ENCODE results near the gene LAMA2.
A peak's percentile ranks its signal among the peaks of the same experiment; 100 is the strongest.

The LAMA2 gene

DNA sequence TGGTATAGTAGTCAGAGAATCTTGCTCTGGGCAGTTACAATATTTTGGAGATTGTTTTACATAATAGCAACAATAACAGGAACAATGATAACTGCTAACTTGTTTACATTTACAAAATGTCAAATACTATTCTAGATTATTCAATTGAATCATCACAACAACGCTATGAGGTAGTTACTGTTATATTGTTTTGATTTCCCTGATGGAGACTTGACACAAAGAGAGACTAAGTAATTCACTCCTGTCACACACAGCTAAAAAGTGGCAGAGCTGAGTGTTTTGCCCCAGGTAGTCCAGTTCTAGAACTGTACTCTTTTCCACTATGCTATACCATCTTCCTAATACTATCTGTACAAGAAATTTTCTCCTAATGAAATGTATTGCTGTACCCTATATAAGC is 356.1 kb downstream of the LAMA2 start:
- H3K27me3 ChIP-seq (ENCODE audit: insufficient read depth, insufficient read length): no peaks in the 10 kb centered on the region
- no peak overlapping the region for H3K4me3 ChIP-seq (ENCODE audit: insufficient read length, low read depth)
- TF ChIP-seq SUZ12 (IDR thresholded peaks at IDR 0.05; ENCODE audit: extremely low read depth, insufficient read depth, insufficient read length) (no peak), YY1 (IDR thresholded peaks at IDR 0.05; ENCODE audit: insufficient read depth, insufficient read length) (no peak), ZNF274 (IDR thresholded peaks at IDR 0.05; ENCODE audit: low read depth, low read length) (no peak)
- no peaks in the 10 kb centered on the region for H3K36me3 ChIP-seq (ENCODE audit: insufficient read depth, insufficient read length, low read length)
- H3K4me1 ChIP-seq (ENCODE audit: insufficient read depth, insufficient read length): no peaks in the 10 kb centered on the region
- H3K9me3 ChIP-seq (ENCODE audit: insufficient read depth, low read length): no peaks in the 10 kb centered on the region; the same call in 1 of the 2 replicates
- H3K9ac ChIP-seq (ENCODE audit: insufficient read length, low read depth): no peak overlapping the region
- DNase-seq (ENCODE audit: low read depth, low spot score): no peak

DNA sequence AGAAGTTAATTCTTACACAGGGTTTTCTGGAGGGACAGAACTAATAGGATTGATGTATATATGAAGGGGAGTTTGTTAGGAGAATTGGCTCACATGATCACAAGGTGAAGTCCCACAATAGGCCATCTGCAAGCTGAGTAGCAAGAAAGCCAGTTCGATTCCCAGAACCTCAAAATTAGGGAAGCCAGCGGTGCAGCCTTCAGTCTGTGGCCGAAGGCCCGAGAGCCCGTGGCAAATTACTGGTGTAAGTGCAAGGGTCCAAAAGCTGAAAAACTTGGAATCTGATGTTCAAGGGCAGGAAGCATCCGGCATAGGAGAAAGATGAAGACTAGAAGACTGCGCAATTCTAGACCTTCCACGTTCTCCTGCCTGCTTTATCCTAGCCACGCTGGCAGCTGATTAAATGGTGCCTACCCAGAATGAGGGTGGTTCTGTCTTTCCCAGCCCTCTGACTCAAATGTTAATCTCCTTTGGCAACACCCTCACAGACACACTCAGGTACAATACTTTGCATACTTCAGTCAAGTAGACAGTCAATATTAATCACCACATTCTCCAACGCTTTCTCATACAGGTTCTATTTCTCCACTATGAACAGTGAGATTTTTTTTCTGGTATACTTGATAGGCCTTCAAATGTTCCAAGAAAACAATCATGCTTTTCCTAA is 357.0 kb downstream of the LAMA2 start:
- Histone ChIP-seq H3K9me3 (ENCODE audit: insufficient read depth, low read length) (no peaks in the 10 kb centered on the region; the same call in 1 of the 2 replicates), H3K4me3 (ENCODE audit: insufficient read length, low read depth) (no peak overlapping the region), H3K27me3 (ENCODE audit: insufficient read depth, insufficient read length) (no peaks in the 10 kb centered on the region), H3K4me1 (ENCODE audit: insufficient read depth, insufficient read length) (no peaks in the 10 kb centered on the region), H3K9ac (ENCODE audit: insufficient read length, low read depth) (no peak overlapping the region), H3K36me3 (ENCODE audit: insufficient read depth, insufficient read length, low read length) (no peaks in the 10 kb centered on the region)
- TF ChIP-seq ZNF274 (IDR thresholded peaks at IDR 0.05; ENCODE audit: low read depth, low read length) (no peak), SUZ12 (IDR thresholded peaks at IDR 0.05; ENCODE audit: extremely low read depth, insufficient read depth, insufficient read length) (no peak), YY1 (IDR thresholded peaks at IDR 0.05; ENCODE audit: insufficient read depth, insufficient read length) (no peak)
- no peak for DNase-seq (ENCODE audit: low read depth, low spot score)

DNA sequence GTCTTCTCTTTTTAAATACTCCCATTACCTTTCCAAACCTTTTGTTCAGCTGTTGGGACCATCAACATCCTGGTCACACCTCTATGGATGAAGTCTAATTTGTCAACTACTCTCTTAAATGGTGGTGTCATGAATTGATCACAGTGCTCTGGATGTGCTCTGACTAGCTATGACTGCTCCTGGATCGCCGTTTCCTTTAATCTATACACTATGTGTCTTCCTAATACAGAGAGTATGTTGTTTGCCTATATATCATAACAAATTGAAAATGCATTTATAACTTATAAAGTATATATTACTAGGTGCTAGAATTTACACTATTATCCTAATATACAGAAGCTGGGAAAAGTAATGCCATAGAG is 357.5 kb downstream of the LAMA2 start:
- Histone ChIP-seq H3K4me1 (ENCODE audit: insufficient read depth, insufficient read length) (no peaks in the 10 kb centered on the region), H3K27me3 (ENCODE audit: insufficient read depth, insufficient read length) (no peaks in the 10 kb centered on the region), H3K36me3 (ENCODE audit: insufficient read depth, insufficient read length, low read length) (no peaks in the 10 kb centered on the region), H3K9ac (ENCODE audit: insufficient read length, low read depth) (no peak overlapping the region), H3K4me3 (ENCODE audit: insufficient read length, low read depth) (no peak overlapping the region), H3K9me3 (ENCODE audit: insufficient read depth, low read length) (no peaks in the 10 kb centered on the region; the same call in 1 of the 2 replicates)
- DNase-seq (ENCODE audit: low read depth, low spot score): no peak
- no peak for TF ChIP-seq ZNF274 (IDR thresholded peaks at IDR 0.05; ENCODE audit: low read depth, low read length)
- no peak for TF ChIP-seq SUZ12 (IDR thresholded peaks at IDR 0.05; ENCODE audit: extremely low read depth, insufficient read depth, insufficient read length)
- TF ChIP-seq YY1 (IDR thresholded peaks at IDR 0.05; ENCODE audit: insufficient read depth, insufficient read length): no peak

DNA sequence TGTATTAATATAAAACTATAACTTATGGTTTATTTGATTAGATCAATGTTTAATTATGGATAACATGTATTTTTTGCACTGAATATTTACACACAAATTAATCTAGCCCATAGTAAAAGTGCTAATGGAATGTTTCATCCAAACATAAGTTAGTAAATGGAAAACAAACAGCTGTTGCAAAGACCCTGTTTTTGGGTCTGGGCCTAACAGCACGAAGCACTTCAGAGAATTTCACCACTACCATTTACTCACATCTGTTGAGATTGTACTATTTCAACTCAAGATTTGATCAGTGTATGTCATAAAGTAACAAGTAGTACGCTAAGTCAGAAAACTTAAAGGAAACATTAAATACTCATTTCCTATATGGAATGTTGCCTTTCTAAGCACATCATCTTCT is 359.6 kb downstream of the LAMA2 start:
- H3K36me3 ChIP-seq (ENCODE audit: insufficient read depth, insufficient read length, low read length): no peaks in the 10 kb centered on the region
- no peaks in the 10 kb centered on the region for H3K4me1 ChIP-seq (ENCODE audit: insufficient read depth, insufficient read length)
- no peak overlapping the region for H3K4me3 ChIP-seq (ENCODE audit: insufficient read length, low read depth)
- no peak for DNase-seq (ENCODE audit: low read depth, low spot score)
- H3K9ac ChIP-seq (ENCODE audit: insufficient read length, low read depth): no peak overlapping the region
- H3K27me3 ChIP-seq (ENCODE audit: insufficient read depth, insufficient read length): no peaks in the 10 kb centered on the region
- no peaks in the 10 kb centered on the region; the same call in 1 of the 2 replicates for H3K9me3 ChIP-seq (ENCODE audit: insufficient read depth, low read length)
- TF ChIP-seq SUZ12 (IDR thresholded peaks at IDR 0.05; ENCODE audit: extremely low read depth, insufficient read depth, insufficient read length): no peak
- TF ChIP-seq YY1 (IDR thresholded peaks at IDR 0.05; ENCODE audit: insufficient read depth, insufficient read length): no peak
- no peak for TF ChIP-seq ZNF274 (IDR thresholded peaks at IDR 0.05; ENCODE audit: low read depth, low read length)

DNA sequence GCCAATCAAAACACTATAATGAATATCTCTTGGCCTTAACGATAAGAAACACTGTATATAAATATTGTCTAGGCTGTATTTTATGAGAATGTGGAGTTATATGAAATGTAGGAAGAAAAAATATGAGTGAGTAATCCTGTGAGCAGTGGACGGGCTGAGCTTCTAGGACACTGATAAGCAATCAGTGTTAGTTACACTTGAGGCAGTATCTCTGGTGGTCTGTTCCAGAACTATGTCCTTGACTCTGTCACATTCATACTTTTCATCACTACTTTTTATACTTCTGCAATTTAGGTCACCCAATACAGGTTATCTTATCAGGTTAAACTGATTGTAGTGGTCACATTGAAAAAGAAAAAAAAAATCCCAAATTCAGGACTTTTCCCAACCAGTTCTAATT is 360.4 kb downstream of the LAMA2 start:
- Histone ChIP-seq H3K4me1 (ENCODE audit: insufficient read depth, insufficient read length) (no peaks in the 10 kb centered on the region), H3K36me3 (ENCODE audit: insufficient read depth, insufficient read length, low read length) (no peaks in the 10 kb centered on the region), H3K9ac (ENCODE audit: insufficient read length, low read depth) (no peak overlapping the region), H3K9me3 (ENCODE audit: insufficient read depth, low read length) (no peaks in the 10 kb centered on the region), H3K4me3 (ENCODE audit: insufficient read length, low read depth) (no peak overlapping the region), H3K27me3 (ENCODE audit: insufficient read depth, insufficient read length) (no peaks in the 10 kb centered on the region)
- TF ChIP-seq SUZ12 (IDR thresholded peaks at IDR 0.05; ENCODE audit: extremely low read depth, insufficient read depth, insufficient read length) (no peak), ZNF274 (IDR thresholded peaks at IDR 0.05; ENCODE audit: low read depth, low read length) (no peak), YY1 (IDR thresholded peaks at IDR 0.05; ENCODE audit: insufficient read depth, insufficient read length) (no peak)
- DNase-seq (ENCODE audit: low read depth, low spot score): no peak

DNA sequence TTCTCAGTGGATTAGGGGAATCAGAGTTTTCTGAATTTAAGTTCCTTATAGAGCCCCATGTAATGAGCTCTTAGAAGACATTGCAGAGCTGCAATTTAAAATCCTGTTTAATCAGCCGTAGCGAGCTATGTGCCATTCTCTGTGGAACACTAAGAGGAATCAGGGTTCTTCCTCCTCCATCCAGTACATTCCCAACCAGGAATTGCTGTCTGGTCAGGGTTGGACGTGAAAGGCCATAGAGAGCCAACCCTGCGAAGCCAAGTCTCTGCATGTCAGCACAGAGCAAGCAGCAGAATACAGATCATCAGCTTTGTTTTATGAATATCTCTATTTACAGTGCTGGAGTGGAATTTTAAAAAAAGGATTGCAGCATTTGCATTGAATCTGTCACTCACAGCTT is 366.0 kb downstream of the LAMA2 start:
- TF ChIP-seq YY1 (IDR thresholded peaks at IDR 0.05; ENCODE audit: insufficient read depth, insufficient read length): no peak
- no peak for TF ChIP-seq ZNF274 (IDR thresholded peaks at IDR 0.05; ENCODE audit: low read depth, low read length)
- TF ChIP-seq SUZ12 (IDR thresholded peaks at IDR 0.05; ENCODE audit: extremely low read depth, insufficient read depth, insufficient read length): no peak
- no peak overlapping the region for H3K9ac ChIP-seq (ENCODE audit: insufficient read length, low read depth)
- no peaks in the 10 kb centered on the region for H3K9me3 ChIP-seq (ENCODE audit: insufficient read depth, low read length)
- DNase-seq (ENCODE audit: low read depth, low spot score): no peak
- H3K4me1 ChIP-seq (ENCODE audit: insufficient read depth, insufficient read length): no peaks in the 10 kb centered on the region
- H3K4me3 ChIP-seq (ENCODE audit: insufficient read length, low read depth): no peak overlapping the region
- no peaks in the 10 kb centered on the region for H3K27me3 ChIP-seq (ENCODE audit: insufficient read depth, insufficient read length)
- H3K36me3 ChIP-seq (ENCODE audit: insufficient read depth, insufficient read length, low read length): no peaks in the 10 kb centered on the region

DNA sequence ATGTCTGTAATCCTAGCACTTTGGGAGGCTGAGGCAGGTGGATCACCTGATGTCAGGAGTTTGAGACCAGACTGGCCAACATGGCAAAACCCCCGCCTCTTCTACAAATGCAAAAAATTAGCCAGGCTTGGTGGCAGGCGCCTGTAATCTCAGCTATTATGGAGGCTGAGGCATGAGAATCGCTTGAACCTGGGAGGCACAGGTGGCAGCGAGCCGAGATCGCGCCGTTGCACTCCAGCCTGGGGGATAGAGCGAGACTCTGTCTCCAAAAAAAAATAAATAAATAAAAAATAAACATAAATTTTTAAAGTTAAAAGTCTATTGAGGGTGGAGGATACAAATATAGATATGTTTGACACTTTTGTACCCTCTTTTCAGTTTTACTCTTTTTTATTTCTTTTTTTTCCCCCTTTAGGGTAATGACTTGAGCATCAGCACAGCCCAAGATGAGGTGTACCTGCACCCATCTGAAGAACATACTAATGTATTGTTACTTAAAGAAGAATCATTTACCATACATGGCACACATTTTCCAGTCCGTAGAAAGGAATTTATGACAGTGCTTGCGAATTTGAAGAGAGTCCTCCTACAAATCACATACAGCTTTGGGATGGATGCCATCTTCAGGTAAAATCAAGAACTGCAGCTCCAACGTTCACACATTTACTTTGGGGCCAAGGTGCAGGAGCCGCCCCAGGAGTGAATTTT is 368.9 kb downstream of the LAMA2 start:
- Histone ChIP-seq H3K4me3 (ENCODE audit: insufficient read length, low read depth) (no peak overlapping the region), H3K4me1 (ENCODE audit: insufficient read depth, insufficient read length) (no peaks in the 10 kb centered on the region), H3K9ac (ENCODE audit: insufficient read length, low read depth) (no peak overlapping the region), H3K36me3 (ENCODE audit: insufficient read depth, insufficient read length, low read length) (no peaks in the 10 kb centered on the region), H3K27me3 (ENCODE audit: insufficient read depth, insufficient read length) (no peaks in the 10 kb centered on the region), H3K9me3 (ENCODE audit: insufficient read depth, low read length) (no peaks in the 10 kb centered on the region)
- peak; percentile 44 for DNase-seq (ENCODE audit: low read depth, low spot score)
- TF ChIP-seq ZNF274 (IDR thresholded peaks at IDR 0.05; ENCODE audit: low read depth, low read length) (no peak), SUZ12 (IDR thresholded peaks at IDR 0.05; ENCODE audit: extremely low read depth, insufficient read depth, insufficient read length) (no peak), YY1 (IDR thresholded peaks at IDR 0.05; ENCODE audit: insufficient read depth, insufficient read length) (no peak)

Measured in NT2/D1 (cell line).